NOMO-1 treated with dmso at 0.1 percent for 144 hours (cell line): ENCODE measurements around the gene CPEB1.
"Not testable (repeated sequence)": the region's sequence is repeated elsewhere in the genome, so short reads cannot be mapped to it uniquely, and the experiment has no call there.

ENCODE experiments used
- DNase-seq: peaks from one replicate; lab custom pipeline; 2025; ENCODE audit not compliant: unreplicated experiment; lab: John Stamatoyannopoulos, UW

CPEB1 gene

DNA sequence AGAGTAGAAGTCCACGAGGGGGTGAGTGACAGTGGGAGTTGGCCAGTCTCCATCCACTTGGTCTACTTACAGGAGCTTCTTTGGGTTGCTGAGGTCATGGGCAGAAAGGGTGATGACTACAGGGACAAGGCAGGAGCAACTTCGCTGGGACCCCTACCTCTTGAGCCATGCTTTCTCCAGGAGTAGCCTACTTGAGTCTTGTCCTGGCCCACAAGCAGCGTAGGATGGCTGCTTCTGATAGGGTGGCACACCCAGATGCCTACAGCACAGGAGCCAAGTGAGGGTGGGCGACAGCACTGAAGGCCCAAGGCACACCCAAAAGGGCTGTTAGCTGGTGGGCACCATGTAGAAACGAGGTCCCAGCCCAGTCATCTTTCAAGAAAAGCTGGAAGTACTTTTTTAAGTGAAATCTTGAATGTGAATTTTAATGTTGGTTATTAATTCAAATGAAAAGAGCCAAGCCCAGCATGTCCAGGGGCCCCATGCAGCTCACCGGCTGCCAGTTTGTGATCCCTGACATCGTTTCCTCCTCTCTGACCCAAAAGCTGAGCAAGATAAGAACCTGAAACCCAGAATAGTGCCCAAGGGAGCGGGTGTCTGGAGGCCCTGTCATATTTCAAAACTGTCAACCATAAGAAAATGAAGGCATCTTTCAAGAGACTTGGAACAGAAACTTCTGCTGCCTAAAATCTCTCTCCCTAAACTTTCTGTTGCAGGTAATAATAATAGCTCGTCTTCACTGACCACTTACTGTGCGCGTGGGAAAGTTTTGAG, 2.2 kb upstream of the CPEB1 start:
- DNase-seq = no peak

DNA sequence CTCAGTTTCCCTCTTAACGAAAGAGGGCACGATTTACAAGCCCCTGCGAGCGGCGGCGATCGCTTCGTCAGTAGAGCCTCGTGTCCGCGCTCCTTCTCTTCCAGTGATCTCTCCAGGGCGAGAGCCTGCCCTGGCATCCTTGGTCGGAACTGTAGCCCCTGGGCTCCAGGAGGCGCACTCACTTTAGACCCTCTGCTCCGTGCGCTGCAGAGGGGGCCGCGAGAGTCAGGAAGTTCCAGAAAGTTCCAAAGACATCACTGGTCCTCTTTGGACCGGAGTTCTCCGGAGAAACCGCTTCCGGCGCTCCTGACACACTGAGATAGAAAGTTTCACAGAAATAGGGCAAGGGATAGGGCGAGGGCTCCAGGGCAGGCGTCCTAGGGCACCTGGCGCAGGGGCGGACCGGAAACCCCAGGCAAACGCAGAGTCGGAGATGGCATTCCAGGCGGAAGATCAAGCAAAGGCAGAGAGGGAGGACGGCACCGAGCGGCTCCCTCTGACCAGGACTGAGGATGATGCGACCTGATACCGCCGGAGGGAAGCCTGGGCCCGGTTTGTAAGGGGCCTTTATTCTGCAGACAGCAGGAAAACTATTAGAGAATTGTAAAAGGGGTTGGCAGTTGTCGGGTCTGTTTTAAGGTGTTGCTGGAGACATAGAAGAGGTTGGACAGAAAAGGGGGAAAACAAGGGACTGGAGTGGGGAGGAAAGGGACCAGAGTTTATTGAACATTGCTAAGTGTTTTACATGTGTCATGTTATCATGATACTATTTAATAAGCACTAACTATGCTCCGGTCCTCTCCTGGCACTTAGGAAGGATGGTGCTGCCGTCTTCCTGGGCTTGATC, 1.3 kb upstream of the CPEB1 start:
- no peak for DNase-seq

DNA sequence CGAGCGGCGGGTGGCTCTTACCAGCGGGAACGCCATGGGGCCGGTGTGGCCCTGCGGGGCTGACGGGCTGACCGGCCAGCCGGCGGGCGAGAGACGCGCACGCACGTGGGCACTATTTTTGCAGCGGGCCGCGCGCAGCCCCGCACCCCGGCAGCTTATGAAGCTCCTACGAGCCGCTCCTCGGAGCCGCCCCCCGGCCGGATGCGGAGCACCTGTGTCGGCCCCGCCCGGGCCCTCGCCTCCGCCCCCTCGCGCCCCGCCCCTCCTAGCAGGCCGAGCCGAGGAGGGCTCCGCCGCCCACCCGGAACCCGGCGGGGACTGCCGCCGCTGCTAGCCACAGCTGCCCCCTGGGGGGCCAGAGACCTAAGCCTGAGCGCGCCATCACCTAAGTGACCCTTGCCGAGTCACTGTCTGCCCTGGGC, 683 bp upstream of the CPEB1 start:
- DNase-seq = no peak

DNA sequence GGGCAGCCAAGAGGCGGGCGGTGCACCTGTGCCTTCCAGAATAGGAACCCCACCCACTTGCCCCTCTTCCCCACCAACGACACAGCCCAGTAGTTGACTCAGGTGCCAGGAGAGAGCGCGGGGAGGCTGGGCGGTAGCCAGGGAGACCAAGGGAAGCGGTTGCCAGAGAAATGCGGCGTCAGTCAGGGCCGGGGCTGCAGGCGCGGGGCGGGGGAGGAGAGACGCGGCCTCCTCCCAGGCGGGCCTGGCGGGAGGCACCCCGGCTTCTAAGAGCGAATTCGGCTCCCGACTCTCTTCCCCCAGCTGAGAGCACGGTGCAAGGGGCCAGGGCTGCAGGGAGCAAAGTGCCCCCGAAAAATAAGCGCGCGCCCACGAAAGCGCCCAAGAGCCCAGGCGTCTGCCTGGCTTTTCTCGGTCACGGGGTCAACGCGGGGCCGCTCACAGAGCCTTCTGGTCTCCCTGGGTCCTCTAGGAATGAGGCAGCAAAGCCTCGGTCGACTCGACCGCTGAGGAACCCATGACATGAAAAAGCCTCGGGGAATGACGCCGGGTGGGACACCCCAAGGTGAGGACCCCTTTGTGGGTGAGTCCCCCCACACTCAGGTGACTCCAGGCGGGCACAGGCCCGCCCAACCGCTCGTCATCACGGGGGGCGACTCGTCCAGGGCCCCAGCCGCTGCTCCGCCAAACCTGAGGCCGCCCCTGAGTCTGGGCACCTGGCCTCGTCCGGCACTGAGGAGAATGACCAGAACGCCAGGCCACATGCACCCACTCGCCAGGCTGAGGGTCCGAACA, 716 bp downstream of the CPEB1 start:
- no peak for DNase-seq

DNA sequence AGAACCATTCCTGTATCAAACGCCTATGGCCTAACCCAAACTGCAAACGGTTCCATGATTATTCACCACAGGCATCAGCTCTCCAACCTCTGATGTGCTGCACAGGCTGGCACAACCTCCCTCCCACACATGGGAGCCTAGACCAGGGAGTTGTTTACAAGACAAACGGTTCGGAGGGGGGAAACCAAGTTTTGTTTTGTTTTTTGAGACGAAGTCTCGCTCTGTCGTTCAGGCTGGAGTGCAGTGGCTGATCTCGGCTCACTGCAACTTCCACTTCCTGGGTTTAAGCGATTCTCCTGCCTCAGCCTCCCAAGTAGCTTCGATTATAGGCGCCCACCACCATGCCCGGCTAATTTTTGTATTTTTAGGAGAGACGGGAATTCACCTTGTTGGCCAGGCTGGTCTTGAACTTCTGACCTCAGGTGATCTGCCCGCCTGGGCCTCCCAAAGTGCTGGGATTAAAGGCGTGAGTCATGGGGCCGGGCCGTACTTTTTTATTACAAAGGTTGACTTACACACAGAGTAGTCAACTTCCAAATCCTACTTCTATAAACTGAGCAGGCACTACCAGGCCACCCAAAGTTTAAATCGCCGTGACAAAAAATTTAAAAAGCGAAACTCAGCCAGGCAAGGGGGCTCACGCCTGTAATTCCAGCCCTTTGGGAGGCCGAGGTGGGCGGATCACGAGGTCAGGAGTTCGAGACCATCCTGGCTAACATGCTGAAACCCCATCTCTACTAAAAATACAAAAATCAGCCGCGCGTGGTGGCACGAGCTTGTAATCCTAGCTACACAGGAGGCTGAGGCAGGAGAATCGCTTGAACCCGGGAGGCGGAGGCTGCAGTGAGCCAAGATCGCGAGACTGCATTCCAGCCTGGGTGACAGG, 2.0 kb downstream of the CPEB1 start:
- not testable (repeated sequence) for DNase-seq

DNA sequence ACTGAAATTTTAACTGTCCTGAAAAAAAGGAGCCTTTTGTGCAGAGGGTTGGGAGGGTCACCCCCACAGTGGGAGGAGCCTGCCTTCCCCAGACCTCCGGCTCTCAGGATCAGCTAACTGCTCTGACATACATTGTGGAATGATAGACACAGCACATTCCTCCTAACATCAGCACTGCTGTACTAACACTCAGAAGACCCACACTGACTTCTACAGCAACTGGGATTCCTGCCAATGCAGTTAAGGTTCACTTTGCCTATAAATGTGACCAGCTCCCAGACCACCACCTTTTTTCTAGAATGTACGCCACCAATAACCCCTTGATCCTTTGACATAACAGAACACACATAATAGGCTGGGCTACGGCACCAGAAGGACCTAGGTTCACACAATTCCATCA, 3.2 kb downstream of the CPEB1 start:
- DNase-seq = no peak

DNA sequence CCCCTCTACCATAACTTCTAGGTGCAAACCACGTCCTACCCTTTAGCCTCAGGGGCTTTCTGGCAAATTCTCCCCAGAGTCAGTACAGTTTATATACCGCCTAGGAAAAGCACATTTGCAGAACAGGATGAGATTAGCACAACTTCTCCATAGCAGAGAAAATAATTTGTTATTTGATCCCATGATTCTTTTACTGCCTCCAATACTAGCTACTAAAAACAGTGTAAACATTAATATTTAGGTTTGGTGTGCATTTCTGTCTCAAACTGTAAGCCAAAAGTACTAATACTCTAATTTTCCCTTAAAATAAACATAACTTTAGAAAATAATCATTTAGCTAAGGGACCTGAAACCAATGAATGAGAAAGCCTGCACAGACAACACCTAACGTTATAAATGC, 4.5 kb downstream of the CPEB1 start:
- DNase-seq = no peak

DNA sequence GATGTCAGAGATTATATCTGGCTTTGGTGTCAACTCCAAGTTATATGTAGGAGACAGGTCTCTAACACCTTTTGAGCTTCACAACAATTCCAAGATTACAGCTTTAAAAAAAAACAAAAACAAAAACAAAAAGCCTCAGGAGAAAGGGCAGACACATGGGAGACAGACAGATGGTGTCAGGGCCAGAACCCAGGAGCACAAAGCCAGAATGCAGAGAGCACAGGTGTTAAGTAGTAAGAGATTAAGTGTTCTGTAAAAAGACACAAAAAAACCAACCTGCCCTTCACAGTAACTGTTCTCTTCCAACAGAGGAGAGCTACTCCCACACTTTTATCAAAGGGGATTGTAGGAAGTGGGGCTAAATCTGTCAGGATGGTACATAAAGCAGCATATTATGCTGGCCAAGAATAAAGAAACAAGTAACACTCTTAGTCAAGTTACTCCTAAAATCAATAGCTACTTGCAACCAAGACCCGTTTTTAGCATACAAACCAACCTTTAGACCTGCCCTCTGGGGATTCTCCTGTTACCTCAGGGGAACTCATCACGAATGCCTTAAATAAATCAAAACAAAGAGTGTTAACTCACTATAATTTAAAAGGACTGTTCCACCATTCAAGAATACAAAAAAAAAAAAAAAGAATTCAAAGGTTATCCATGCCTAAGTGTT, 5.9 kb downstream of the CPEB1 start:
- DNase-seq = no peak

DNA sequence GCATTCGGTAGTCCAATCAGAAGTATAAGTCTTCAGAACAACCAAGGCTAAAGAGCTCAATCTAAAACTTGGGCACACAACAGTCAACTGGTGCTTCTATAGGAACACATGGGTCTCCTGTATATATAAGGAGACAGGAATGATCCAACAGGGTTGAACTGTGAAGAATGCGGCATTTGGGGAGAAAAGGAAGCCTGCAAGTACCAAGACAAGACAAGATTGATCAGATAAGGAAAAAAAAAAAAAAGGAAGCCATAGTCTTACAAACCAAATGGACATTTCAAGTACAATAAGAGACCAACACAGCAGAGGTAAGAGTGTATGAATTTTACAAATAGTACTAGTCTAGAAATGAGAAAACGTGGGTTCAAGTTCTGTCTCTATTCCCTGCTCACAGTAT, 6.5 kb downstream of the CPEB1 start:
- DNase-seq = no peak

DNA sequence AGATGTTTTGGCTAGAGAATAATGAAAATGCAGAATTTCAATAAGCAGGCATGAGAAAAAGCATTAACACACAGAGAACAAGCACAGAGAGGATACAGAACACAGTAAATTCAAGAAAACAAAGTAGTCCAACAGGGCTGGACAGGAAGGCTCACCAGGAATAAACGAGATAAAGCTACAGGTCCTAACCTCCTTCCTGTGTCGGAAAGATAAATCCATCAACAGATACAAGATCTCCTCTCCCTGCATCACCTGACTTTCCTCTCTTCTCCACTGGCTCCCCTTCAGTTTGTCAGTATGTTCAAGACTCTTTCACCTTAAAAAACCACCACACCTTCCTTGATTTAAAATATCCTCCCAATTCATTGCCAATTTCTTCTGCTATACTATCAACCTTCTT, 11.4 kb downstream of the CPEB1 start:
- no peak for DNase-seq

DNA sequence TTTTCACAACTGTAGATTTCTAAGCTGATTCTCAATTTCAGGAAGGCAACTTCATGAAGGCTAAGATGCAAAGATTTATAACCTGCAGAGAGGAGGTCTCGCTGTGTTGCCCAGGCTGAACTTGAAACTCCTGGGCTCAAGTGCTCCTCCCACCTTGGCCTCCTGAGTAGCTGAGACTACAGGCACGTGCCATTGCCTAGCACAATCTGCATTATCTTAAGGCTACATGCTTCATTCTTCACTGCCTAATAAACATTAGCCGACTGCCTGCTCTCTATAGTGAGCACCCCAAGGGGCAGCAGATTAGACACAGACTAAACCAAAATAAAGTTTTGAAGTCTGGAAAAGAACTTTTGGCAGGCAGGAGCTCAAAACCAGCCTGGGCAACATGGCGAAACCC, 17.1 kb downstream of the CPEB1 start:
- no peak for DNase-seq

DNA sequence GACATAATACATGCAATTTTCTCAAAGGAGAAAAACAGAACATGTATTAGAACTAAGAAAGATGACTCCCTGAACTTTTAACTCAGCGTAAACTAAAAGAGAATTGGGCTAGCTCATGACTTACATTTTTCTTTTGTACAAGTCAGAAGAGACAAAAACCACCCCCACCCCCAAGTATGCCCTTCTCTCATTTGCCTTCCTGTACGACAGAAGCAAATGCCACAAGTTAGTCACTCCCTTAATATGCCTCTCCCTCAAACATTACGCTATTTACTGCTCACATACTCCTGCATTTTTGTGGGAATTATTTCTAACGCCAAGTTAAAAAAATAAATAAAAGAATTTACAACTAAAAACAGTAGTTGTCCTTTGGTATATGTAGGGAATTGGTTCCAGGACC, 22.0 kb downstream of the CPEB1 start:
- DNase-seq = no peak

DNA sequence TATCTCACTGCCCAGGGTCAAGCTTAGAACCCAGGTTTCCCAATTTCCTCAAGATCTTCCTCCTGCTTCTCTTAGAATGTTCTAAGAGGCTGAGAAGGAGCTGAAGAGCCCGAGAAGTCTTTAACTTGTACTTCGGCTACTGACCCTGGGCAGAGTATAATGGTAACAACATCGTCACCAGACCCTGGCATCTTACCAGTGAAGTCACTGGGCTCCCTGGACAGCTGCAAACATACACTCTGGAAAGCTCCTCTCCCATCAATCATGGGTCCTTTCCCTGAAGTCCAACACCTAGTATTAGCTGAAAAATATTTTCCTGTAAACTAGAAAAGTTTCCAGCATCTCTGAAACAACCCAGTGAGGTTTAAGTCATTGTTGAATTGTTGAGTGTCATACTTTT, 22.7 kb downstream of the CPEB1 start:
- no peak for DNase-seq

DNA sequence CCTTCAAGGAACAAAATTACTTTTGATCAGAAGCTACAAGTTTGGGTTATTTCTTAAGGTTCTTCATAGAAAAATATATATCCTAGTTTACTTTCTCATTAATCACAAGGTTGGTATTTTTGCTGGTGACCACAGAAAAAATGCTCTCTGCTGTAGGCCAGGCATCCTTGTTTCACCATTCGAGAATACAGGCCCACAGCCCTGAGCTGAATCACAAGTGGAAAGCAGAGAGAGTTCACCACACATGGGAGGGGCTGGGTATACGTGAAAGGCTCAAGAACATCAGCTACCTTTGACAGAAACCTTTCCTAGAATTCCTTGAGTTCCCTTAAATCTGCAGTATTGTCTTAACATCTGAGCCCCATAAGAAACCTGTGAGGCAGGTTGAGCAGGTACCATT, 23.2 kb downstream of the CPEB1 start:
- no peak for DNase-seq

DNA sequence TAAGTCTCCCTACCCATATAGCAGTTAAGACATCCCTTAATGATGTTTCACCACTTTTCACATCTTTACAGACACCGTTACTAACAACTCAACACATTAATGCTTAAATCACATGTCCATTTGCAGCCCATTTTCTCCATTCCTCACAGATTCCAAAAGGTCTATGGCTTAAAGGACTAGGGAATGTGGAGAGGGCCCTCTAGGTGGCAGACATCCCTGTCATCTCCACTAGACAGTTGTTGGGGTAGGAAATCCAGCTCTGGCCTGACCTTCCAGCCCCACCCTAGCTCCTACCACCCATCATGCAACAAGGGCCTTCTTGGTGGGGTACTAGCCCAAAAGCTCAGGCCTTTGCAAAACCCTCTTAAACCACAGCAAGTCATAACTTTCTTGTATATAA, 25.2 kb downstream of the CPEB1 start:
- no peak for DNase-seq

DNA sequence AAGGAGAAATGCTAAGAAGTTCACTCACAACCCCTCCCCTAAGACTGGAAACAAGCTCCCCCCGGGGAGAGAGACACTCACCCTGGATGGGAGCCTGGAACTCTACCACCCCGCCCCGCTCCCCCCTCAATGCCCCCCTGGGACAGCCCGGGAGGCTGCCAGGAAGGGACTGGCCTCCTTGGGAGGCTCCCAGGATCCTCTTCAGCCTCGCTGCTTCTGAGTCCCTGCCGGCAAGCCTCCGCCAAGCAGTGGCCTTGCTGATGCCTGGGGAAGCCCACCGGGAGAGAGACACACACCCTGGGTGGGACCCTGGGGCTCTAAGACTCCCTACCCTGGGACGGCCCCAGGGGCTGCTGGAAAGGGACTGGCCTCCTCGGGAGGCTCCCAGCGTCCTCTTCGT, 33.4 kb downstream of the CPEB1 start:
- no peak for DNase-seq

DNA sequence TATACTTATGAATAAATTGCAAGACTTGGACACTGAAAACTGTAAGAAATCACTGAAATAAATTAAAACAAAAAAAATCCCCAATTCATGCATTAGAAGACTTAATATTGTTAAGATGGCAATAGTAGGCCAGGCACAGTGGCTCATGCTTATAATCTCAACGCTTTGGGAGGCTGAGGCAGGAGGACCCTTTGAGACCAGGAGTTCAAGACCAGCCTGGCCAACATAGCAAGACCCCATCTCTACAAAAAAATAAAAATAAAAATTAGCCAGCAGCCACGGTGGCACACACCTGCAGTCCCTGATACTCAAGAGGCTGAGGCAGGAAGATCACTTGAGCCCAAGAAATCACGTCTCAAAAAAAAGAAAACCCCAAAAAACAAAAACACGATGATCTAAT, 35.8 kb downstream of the CPEB1 start:
- no peak for DNase-seq

DNA sequence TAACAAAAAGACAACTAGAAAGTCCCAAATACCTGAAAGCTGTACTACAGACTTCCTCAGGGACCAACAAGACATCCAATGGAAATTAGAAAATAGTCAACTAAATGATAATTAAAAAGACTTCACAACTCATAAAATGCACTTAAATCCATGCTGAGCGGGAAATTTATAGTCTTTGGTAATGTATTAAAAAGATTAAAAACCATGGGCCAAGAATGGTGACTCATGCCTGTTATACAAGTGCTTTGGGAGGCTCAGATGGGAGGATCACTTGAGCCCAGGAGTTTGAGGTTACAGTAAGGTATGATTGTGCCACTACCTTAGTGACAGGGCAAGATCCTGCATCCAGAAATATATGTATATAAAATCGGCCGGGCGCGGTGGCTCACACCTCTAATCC, 45.0 kb downstream of the CPEB1 start:
- no peak for DNase-seq

DNA sequence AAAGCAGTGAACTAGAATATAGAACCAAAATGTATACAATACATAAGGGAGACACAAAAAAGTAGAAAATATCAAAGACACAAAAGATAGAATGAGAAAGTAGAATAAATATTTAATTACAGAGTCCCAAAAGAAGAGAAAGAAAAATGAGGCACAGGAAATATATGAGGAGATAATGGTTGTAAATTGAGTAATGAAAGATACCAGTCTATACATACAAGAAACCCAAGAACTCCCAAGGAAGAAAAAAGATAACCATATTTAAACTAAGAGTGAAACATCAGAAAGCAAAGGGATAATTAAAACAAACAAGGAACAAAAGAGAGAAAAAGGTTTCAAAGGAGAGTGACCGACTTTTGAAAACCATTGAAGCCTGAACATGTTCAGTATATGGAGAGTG, 47.3 kb downstream of the CPEB1 start:
- DNase-seq = no peak

DNA sequence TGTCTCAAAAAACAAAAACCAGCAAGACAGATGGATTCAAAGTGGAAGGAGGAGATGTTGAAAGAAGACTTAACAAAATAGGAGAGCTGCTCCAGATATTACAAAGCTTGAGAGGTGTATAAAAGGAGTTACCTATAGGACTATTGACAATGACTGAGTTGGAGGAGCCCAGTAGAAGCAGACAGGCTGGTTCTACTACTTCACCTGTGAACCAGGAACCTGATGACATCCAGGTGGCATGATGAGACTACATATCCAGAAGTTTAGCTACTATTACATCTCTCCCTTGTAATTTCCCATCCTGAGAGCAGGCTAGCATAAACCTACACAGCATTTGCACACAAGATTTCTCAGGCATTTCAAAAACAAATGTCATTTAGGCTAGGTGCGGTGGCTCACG, 49.3 kb downstream of the CPEB1 start:
- no peak for DNase-seq
